Measurements from ENCODE around the gene TFF3. TPM values are rescaled to one million over a fixed set of nuclear protein-coding genes. Genes with fewer than 3 reads are reported as not detected.

The TFF3 gene
- total and polyA plus RNA-seq, 2 experiments from 2014 or later: 84.4 to 589 TPM

DNA sequence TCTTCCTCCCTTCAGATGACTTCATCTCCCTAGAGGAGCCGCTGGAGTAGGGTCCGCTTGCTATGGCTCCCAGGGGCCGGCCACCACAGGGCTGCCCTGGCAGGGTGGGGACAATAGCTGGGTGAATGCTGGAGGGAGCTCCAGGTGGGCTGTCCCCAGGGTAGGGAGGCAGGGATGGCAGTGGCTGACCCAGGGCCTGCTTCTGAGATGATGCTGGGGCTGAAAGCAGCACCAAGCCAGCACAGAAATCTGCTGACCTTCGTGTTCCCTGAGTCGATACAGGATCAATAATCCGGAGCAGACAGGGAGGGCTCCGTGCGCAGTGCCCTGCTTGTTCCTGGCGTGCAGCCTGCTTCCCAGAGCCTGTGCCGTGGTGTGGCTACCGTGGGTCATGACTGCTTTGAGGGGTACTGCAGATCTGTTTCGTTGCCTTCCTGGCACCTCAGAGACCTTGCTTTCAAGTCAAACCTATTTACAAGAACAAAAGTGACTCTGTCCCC is 34.0 kb downstream of the TFF3 start:
- Histone ChIP-seq H3K9me2 (replicated peaks; ENCODE audit: insufficient read depth) (no peaks in the 10 kb centered on the region), H4K20me1 (ENCODE audit: insufficient read depth, poor library complexity, severe bottlenecking) (no peaks in the 10 kb centered on the region), H3K36me3 (replicated peaks; ENCODE audit: insufficient read depth, low read depth) (no peaks in the 10 kb centered on the region), H3K9me3 (ENCODE audit: low read depth) (no peaks in the 10 kb centered on the region), H2AFZ (no peak overlapping the region), H3K27me3 (no peaks in the 10 kb centered on the region), H3K27ac (no peak overlapping the region), H3K79me2 (no peaks in the 10 kb centered on the region), H3K4me2 (no peak overlapping the region), H3K4me3 (no peak overlapping the region), H3K4me1 (ENCODE audit: insufficient read depth) (no peaks in the 10 kb centered on the region)
- DNase-seq (ENCODE audit: low spot score): no peak
- 87% methylated on average over 12 of the region's 12 CpGs for WGBS (ENCODE audit: low lambda C conversion rate, missing lambda C conversion rate)
- TF ChIP-seq, protein P1, sequence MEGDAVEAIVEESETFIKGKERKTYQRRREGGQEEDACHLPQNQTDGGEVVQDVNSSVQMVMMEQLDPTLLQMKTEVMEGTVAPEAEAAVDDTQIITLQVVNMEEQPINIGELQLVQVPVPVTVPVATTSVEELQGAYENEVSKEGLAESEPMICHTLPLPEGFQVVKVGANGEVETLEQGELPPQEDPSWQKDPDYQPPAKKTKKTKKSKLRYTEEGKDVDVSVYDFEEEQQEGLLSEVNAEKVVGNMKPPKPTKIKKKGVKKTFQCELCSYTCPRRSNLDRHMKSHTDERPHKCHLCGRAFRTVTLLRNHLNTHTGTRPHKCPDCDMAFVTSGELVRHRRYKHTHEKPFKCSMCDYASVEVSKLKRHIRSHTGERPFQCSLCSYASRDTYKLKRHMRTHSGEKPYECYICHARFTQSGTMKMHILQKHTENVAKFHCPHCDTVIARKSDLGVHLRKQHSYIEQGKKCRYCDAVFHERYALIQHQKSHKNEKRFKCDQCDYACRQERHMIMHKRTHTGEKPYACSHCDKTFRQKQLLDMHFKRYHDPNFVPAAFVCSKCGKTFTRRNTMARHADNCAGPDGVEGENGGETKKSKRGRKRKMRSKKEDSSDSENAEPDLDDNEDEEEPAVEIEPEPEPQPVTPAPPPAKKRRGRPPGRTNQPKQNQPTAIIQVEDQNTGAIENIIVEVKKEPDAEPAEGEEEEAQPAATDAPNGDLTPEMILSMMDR (IDR thresholded peaks at IDR 0.05; ENCODE audit: poor library complexity): no peak
- TF ChIP-seq EZH2 (IDR thresholded peaks at IDR 0.05; ENCODE audit: borderline replicate concordance) (no peak), EZH2phosphoT487 (IDR thresholded peaks at IDR 0.05; ENCODE audit: low read depth, severe bottlenecking, unreplicated experiment) (no peak)

DNA sequence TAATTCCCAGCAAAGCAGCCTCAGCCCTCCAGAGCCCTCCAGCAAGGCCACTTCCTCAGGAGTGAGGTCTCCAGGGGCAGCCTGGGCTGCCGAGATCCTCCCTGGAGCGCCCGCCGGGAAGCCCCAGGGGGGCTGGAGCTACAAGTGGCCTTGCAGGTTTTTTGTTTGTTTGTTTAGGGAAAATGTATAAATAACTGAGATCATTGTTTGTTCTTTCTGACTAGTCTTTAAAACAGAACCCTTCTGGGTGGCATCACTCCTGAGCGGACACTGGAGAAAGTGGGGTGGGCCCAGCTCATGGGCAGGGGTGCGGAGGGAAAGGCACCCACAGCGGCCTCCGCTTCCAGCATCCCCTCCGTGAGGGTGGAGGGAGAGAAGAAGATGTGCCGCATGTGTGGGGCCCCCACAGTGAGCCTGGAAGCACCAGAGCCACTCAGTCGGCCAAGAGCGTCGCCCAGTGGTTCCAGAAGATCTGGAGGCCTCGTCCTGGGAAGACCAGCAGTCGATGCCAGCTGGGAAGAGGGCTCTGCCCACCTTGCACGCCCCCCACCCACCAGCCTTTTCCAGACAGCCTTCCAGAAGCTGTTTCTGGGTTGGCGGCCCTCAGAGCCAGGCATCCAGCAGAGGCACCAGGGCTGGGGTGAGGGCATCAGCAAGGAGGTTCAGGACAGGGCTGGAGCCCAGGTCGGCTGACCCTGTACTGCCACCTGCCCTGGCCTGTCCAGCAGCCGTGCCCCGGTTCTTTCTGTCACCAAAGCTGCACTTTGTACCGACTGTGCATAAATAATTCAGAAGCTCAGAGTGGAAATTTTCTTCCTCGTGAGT is 34.6 kb downstream of the TFF3 start:
- WGBS (ENCODE audit: low lambda C conversion rate, missing lambda C conversion rate): 90% methylated on average over 21 of the region's 22 CpGs
- Histone ChIP-seq H3K36me3 (replicated peaks; ENCODE audit: insufficient read depth, low read depth) (no peaks in the 10 kb centered on the region), H3K4me2 (no peak overlapping the region)

DNA sequence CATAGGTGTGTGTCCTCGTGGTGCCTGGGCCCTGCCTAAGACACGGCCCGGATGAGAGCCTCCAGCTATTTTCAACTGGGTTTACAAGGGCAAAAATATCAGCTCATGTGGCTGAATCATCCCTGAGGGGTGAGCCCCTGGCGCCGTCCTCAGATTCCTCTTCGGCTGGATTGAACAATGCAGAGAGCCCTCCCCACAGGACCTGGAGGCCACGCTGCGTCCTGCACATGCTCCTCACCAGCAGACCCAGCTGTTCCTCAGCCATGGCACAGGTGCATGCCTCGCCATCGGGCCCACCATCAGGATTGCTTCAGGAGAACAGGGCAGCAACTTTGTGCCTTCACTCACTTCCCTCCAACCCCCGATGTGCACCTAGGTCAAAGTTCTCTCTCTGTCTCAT is 35.3 kb downstream of the TFF3 start:
- no peaks in the 10 kb centered on the region for H4K20me1 ChIP-seq (ENCODE audit: insufficient read depth, poor library complexity, severe bottlenecking)
- no peak for DNase-seq (ENCODE audit: low spot score)
- no peaks in the 10 kb centered on the region for H3K9me3 ChIP-seq (ENCODE audit: low read depth)
- no peak overlapping the region for H3K4me2 ChIP-seq
- H3K9me2 ChIP-seq (replicated peaks; ENCODE audit: insufficient read depth): no peaks in the 10 kb centered on the region
- TF ChIP-seq EZH2phosphoT487 (IDR thresholded peaks at IDR 0.05; ENCODE audit: low read depth, severe bottlenecking, unreplicated experiment): no peak
- TF ChIP-seq, protein P1 (IDR thresholded peaks at IDR 0.05; ENCODE audit: poor library complexity): no peak
- no peak for TF ChIP-seq EZH2 (IDR thresholded peaks at IDR 0.05; ENCODE audit: borderline replicate concordance)
- no peaks in the 10 kb centered on the region for H3K4me1 ChIP-seq (ENCODE audit: insufficient read depth)
- H3K79me2 ChIP-seq: no peaks in the 10 kb centered on the region
- no peak overlapping the region for H3K27ac ChIP-seq
- no peak overlapping the region for H3K4me3 ChIP-seq
- H2AFZ ChIP-seq: no peak overlapping the region
- H3K36me3 ChIP-seq (replicated peaks; ENCODE audit: insufficient read depth, low read depth): no peaks in the 10 kb centered on the region
- 90% methylated on average over 11 of the region's 11 CpGs for WGBS (ENCODE audit: low lambda C conversion rate, missing lambda C conversion rate)
- no peaks in the 10 kb centered on the region for H3K27me3 ChIP-seq

More for the DNA sequence above, 34.6 kb downstream of the TFF3 start:
- Histone ChIP-seq H3K27ac (no peak overlapping the region), H3K9me3 (ENCODE audit: low read depth) (no peaks in the 10 kb centered on the region), H3K27me3 (no peaks in the 10 kb centered on the region), H2AFZ (no peak overlapping the region), H4K20me1 (ENCODE audit: insufficient read depth, poor library complexity, severe bottlenecking) (no peaks in the 10 kb centered on the region), H3K4me1 (ENCODE audit: insufficient read depth) (no peaks in the 10 kb centered on the region), H3K79me2 (no peaks in the 10 kb centered on the region), H3K9me2 (replicated peaks; ENCODE audit: insufficient read depth) (no peaks in the 10 kb centered on the region), H3K4me3 (no peak overlapping the region)
- no peak for TF ChIP-seq EZH2phosphoT487 (IDR thresholded peaks at IDR 0.05; ENCODE audit: low read depth, severe bottlenecking, unreplicated experiment)
- TF ChIP-seq, protein P1 (IDR thresholded peaks at IDR 0.05; ENCODE audit: poor library complexity): no peak
- TF ChIP-seq EZH2 (IDR thresholded peaks at IDR 0.05; ENCODE audit: borderline replicate concordance): no peak
- no peak for DNase-seq (ENCODE audit: low spot score)
